ENCODE results near the gene DPP6. TPM values are rescaled to one million over a fixed set of nuclear protein-coding genes. Genes with fewer than 3 reads are reported as not detected.

The DPP6 gene
- total and polyA plus RNA-seq, 2 of the 8 experiments (the other 6 are each of a cell fraction or from before 2014, with no cell fraction given): 4.7 to 6.8 TPM

GRCh38 chr7:154770361-154770760 is 718.2 kb downstream of the DPP6 start:
- no peak overlapping the region for H3K9ac ChIP-seq (replicated peaks in 1 of 4; ENCODE audit: extremely low read depth in 1 of 4, low read depth in 3 of 4, low read length in 3 of 4)
- peaks cover 0 to 6% (median 4%) of the 10 kb centered on the region in 4 experiments; a peak in 5 of 7 replicates for H3K4me1 ChIP-seq (replicated peaks in 1 of 4; ENCODE audit: control insufficient read depth in 3 of 4, insufficient read depth in 4 of 4, low read length in 3 of 4)
- H2BK12ac ChIP-seq (ENCODE audit: low read depth, low read length): no peak overlapping the region
- H3K4ac ChIP-seq (replicated peaks; ENCODE audit: insufficient read length, low read depth, low read length): no peak overlapping the region
- no peak overlapping the region for H3K56ac ChIP-seq (replicated peaks; ENCODE audit: insufficient read length, low read depth, low read length)
- no peak overlapping the region for H3K27ac ChIP-seq (ENCODE audit: low read depth, low read length)
- no peak overlapping the region for H3K4me3 ChIP-seq (ENCODE audit: extremely low read depth in 1 of 4, insufficient read depth in 2 of 4, low read depth in 3 of 4, low read length in 4 of 4)
- no peak overlapping the region for H2AFZ ChIP-seq (ENCODE audit: low read length)
- H3K23ac ChIP-seq (ENCODE audit: insufficient read length): no peak overlapping the region
- no peaks in the 10 kb centered on the region for H3K79me2 ChIP-seq (ENCODE audit: control insufficient read depth in 1 of 2, insufficient read depth in 2 of 2, low read length in 2 of 2)
- H4K91ac ChIP-seq (replicated peaks; ENCODE audit: insufficient read length, low read length): no peak overlapping the region
- H2BK120ac ChIP-seq (replicated peaks; ENCODE audit: low read depth, low read length): no peak overlapping the region
- DNase-seq (ENCODE audit: low read depth in 1 of 2, low spot score in 2 of 2) (no peak), FAIRE-seq (no peak)
- no peak overlapping the region for H2BK15ac ChIP-seq (ENCODE audit: low read length)
- H4K8ac ChIP-seq (ENCODE audit: extremely low read depth, insufficient read depth, low read length): no peak overlapping the region
- ChIA-PET CTCF (ENCODE audit: partially characterized antibody) (interaction anchor here (0.7 kb wide), 1 partner anchor 19 kb away, joined by 3 read pairs; no protein-coding TSS in a partner anchor), POLR2A (ENCODE audit: partially characterized antibody) (no interaction called here)
- no peak overlapping the region for H3K14ac ChIP-seq (ENCODE audit: insufficient read length)
- H2BK5ac ChIP-seq (ENCODE audit: low read depth, low read length): no peak overlapping the region
- H3K4me2 ChIP-seq (ENCODE audit: insufficient read depth in 1 of 2, low read depth in 2 of 2, low read length in 2 of 2): no peak overlapping the region
- H4K5ac ChIP-seq (ENCODE audit: insufficient read length, low read depth, low read length): no peak overlapping the region
- H3K27me3 ChIP-seq (replicated peaks in 1 of 4; ENCODE audit: control insufficient read depth in 3 of 4, extremely low read depth in 1 of 4, insufficient read depth in 3 of 4, low read length in 3 of 4): no peaks in the 10 kb centered on the region
- H2BK20ac ChIP-seq (ENCODE audit: low read length): no peak overlapping the region
- no peak overlapping the region for H2AK5ac ChIP-seq (ENCODE audit: low read depth, low read length)
- no peaks in the 10 kb centered on the region for H3K79me1 ChIP-seq (ENCODE audit: low read depth, low read length)
- H4K20me1 ChIP-seq (replicated peaks in 1 of 2; ENCODE audit: control insufficient read depth in 1 of 2, insufficient read depth in 2 of 2, low read length in 2 of 2): no peaks in the 10 kb centered on the region
- H3K36me3 ChIP-seq (ENCODE audit: control insufficient read depth in 2 of 4, insufficient read depth in 4 of 4, low read length in 3 of 4): no peaks in the 10 kb centered on the region
- H3K18ac ChIP-seq (ENCODE audit: extremely low read depth, low read length): no peak overlapping the region
- H3K9me3 ChIP-seq (ENCODE audit: insufficient read depth in 2 of 2, low read depth in 1 of 2, low read length in 1 of 2): no peaks in the 10 kb centered on the region
- 92% methylated on average over 2 of the region's 2 CpGs; no CpG with 5 or more reads in 1 of the 2 experiments for WGBS, 2 experiments (ENCODE audit: extremely low coverage in 1 of 2, insufficient coverage in 1 of 2, insufficient read length in 1 of 2, insufficient replicate concordance in 2 of 2, low coverage in 1 of 2, low lambda C conversion rate in 2 of 2, missing lambda C conversion rate in 1 of 2)
- H3K23me2 ChIP-seq (ENCODE audit: low read depth, low read length): no peaks in the 10 kb centered on the region
- TF ChIP-seq ASH2L (IDR thresholded peaks at IDR 0.05; ENCODE audit: low read length) (no peak), CREB1 (IDR thresholded peaks at IDR 0.05) (no peak), YY1 (IDR thresholded peaks at IDR 0.05; ENCODE audit: low read depth, low read length) (no peak), TBP (IDR thresholded peaks at IDR 0.05; ENCODE audit: low read depth, low read length) (no peak), BACH1 (IDR thresholded peaks at IDR 0.05; ENCODE audit: low read length) (no peak), KDM5A (IDR thresholded peaks at IDR 0.05; ENCODE audit: low read length) (no peak), TCF12 (IDR thresholded peaks at IDR 0.05; ENCODE audit: low read depth, low read length) (no peak), NANOG (IDR thresholded peaks at IDR 0.05; ENCODE audit: insufficient read depth, low read depth, low read length, poor library complexity, severe bottlenecking) (no peak), GABPA (IDR thresholded peaks at IDR 0.05; ENCODE audit: borderline replicate concordance, insufficient read depth, low read length) (no peak), TAF1 (IDR thresholded peaks at IDR 0.05; ENCODE audit: low read depth, low read length) (no peak), SRF (IDR thresholded peaks at IDR 0.05; ENCODE audit: low read depth, low read length) (no peak), EZH2 (IDR thresholded peaks at IDR 0.05; ENCODE audit: low read depth, low read length, severe bottlenecking) (no peak), JUN (IDR thresholded peaks at IDR 0.05; ENCODE audit: low read depth, low read length) (no peak), PHF8 (conservative IDR thresholded peaks at IDR 0.05; ENCODE audit: low read depth, low read length) (no peak), POLR2A (IDR thresholded peaks at IDR 0.05; ENCODE audit: control extremely low read depth in 1 of 2, low read depth in 2 of 2, low read length in 2 of 2) (no peak), SAP30 (IDR thresholded peaks at IDR 0.05; ENCODE audit: insufficient read depth, insufficient replicate concordance, low read length) (no peak)
